SK-N-SH treated with all-trans-retinoic acid at 6 μM for 48 hours (cell line): ENCODE data around the gene EFEMP1.
A peak's percentile ranks its signal among the peaks of the same experiment; 100 is the strongest.

ENCODE experiments used
- ATAC-seq: fragments of 200-7000 bp; cut with Tn5 transposase; 3 replicates; pipeline ENCODE4 v1.9.1; 2020; ENCODE audit warnings: mild to moderate bottlenecking, moderate library complexity
- ARNTL ChIP-seq: fragments of 450-650 bp; formaldehyde crosslinking; IDR thresholded peaks from 2 replicates; pipeline ENCODE4 v1.5.0; 2020; ENCODE audit warnings: low read depth, mild to moderate bottlenecking, moderate library complexity, borderline replicate concordance
- BACH2 ChIP-seq: fragments of 250-450 bp; sonication (Bioruptor Pico); IDR thresholded peaks from 2 replicates; pipeline ENCODE4 v1.9.0; 2021; ENCODE audit warnings: mild to moderate bottlenecking, borderline replicate concordance
- CSDC2 ChIP-seq: fragments of 250-450 bp; sonication (Bioruptor Pico); IDR thresholded peaks from 2 replicates; pipeline ENCODE4 v1.5.0; 2020; ENCODE audit warnings: mild to moderate bottlenecking, moderate library complexity
- CSRNP3 ChIP-seq: fragments of 250-450 bp; sonication (Bioruptor Pico); IDR thresholded peaks from 2 replicates; pipeline ENCODE4 v1.5.1; 2021; ENCODE audit warnings: mild to moderate bottlenecking, moderate library complexity
- GLIS3 ChIP-seq: fragments of 250-450 bp; sonication (Bioruptor Pico); IDR thresholded peaks from 2 replicates; pipeline ENCODE4 v1.5.0; 2020; ENCODE audit warnings: mild to moderate bottlenecking, moderate library complexity
- OSR1 ChIP-seq: fragments of 250-450 bp; sonication (Bioruptor Pico); IDR thresholded peaks from 2 replicates; pipeline ENCODE4 v1.8.0; 2022; ENCODE audit warnings: moderate library complexity, mild to moderate bottlenecking, inconsistent platforms
- PATZ1 ChIP-seq: fragments of 250-450 bp; sonication (Bioruptor Pico); IDR thresholded peaks from 2 replicates; pipeline ENCODE4 v1.8.0; 2020; ENCODE audit warnings: mild to moderate bottlenecking, moderate library complexity, borderline replicate concordance
- RARB ChIP-seq: fragments of 250-450 bp; sonication (Bioruptor Pico); IDR thresholded peaks from 2 replicates; pipeline ENCODE4 v1.8.0; 2021; ENCODE audit warnings: mild to moderate bottlenecking, moderate library complexity
- SNAI2 ChIP-seq: fragments of 250-450 bp; sonication (Bioruptor Pico); IDR thresholded peaks from 2 replicates; pipeline ENCODE4 v1.5.0; 2020; ENCODE audit warnings: mild to moderate bottlenecking, moderate library complexity
- TCF4 ChIP-seq: fragments of 250-450 bp; sonication (Bioruptor Pico); IDR thresholded peaks from 2 replicates; pipeline ENCODE4 v1.8.0; 2021; ENCODE audit warnings: mild to moderate bottlenecking, moderate library complexity, borderline replicate concordance
- TOX ChIP-seq: fragments of 250-450 bp; sonication (Bioruptor Pico); IDR thresholded peaks from 2 replicates; pipeline ENCODE4 v1.8.0; 2021; ENCODE audit warnings: mild to moderate bottlenecking, moderate library complexity, borderline replicate concordance
- ZC3H10 ChIP-seq: fragments of 250-450 bp; sonication (Bioruptor Pico); IDR thresholded peaks from 2 replicates; pipeline ENCODE4 v1.5.1; 2021; ENCODE audit warnings: mild to moderate bottlenecking, moderate library complexity
- ZFP3 ChIP-seq: fragments of 250-450 bp; sonication (Bioruptor Pico); IDR thresholded peaks from 2 replicates; pipeline ENCODE4 v1.5.0; 2020; ENCODE audit warnings: mild to moderate bottlenecking, moderate library complexity
- ZFP30 ChIP-seq: fragments of 450-650 bp; formaldehyde crosslinking; IDR thresholded peaks from 2 replicates; pipeline ENCODE4 v1.5.0; 2022; ENCODE audit warnings: mild to moderate bottlenecking, moderate library complexity
- ZNF565 ChIP-seq: fragments of 450-650 bp; formaldehyde crosslinking; conservative IDR thresholded peaks from 2 replicates; pipeline ENCODE4 v1.5.0; 2020; ENCODE audit warnings: low read depth, mild to moderate bottlenecking, moderate library complexity
- ZNF8 ChIP-seq: fragments of 450-650 bp; formaldehyde crosslinking; IDR thresholded peaks from 2 replicates; pipeline ENCODE4 v1.5.0; 2020; ENCODE audit warnings: mild to moderate bottlenecking, moderate library complexity
- TF ChIP-seq, protein P1 (sequence below): fragments of 250-450 bp; sonication (Bioruptor Pico); IDR thresholded peaks from 2 replicates; pipeline ENCODE4 v1.5.0; 2020; ENCODE audit warnings: mild to moderate bottlenecking, moderate library complexity

Gene EFEMP1

DNA sequence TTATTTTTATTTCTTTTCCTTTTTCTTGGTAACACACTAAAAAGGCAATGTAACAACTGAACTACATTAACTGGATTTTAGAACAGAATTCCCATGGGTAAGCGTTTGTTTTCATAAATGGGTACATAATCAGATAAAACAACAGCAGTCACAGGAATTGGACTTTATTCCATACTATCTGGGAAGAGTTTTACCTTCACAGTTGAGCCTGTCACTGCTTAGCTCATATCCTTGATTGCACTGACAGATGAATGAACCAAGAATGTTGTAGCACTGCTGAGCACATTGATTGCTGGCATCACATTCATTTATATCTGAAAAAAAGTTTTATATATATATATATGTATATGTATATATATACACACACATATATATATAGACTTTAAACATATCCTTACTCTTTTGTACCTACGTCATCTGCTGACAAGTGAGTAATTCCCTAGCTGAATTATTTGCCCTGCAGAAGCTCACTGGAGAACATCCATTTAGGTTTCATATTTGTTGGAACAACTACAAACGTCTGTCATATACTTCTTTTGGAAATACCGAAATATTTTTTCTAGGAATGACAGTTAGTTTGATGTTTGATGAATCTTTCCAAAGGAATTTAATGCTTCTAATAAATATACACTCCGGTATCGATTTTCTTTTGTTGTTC, 47.0 kb downstream of the EFEMP1 start:
- TF ChIP-seq TCF4 (CRISPR knock-in tag): no peak
- peak; percentile 45; the same call in 1 of the 2 replicates for TF ChIP-seq TOX (CRISPR knock-in tag)
- TF ChIP-seq, protein P1, sequence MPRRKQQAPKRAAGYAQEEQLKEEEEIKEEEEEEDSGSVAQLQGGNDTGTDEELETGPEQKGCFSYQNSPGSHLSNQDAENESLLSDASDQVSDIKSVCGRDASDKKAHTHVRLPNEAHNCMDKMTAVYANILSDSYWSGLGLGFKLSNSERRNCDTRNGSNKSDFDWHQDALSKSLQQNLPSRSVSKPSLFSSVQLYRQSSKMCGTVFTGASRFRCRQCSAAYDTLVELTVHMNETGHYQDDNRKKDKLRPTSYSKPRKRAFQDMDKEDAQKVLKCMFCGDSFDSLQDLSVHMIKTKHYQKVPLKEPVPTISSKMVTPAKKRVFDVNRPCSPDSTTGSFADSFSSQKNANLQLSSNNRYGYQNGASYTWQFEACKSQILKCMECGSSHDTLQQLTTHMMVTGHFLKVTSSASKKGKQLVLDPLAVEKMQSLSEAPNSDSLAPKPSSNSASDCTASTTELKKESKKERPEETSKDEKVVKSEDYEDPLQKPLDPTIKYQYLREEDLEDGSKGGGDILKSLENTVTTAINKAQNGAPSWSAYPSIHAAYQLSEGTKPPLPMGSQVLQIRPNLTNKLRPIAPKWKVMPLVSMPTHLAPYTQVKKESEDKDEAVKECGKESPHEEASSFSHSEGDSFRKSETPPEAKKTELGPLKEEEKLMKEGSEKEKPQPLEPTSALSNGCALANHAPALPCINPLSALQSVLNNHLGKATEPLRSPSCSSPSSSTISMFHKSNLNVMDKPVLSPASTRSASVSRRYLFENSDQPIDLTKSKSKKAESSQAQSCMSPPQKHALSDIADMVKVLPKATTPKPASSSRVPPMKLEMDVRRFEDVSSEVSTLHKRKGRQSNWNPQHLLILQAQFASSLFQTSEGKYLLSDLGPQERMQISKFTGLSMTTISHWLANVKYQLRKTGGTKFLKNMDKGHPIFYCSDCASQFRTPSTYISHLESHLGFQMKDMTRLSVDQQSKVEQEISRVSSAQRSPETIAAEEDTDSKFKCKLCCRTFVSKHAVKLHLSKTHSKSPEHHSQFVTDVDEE (CRISPR knock-in tag): no peak
- peak; percentile 62 for ATAC-seq

GRCh38 chr2:55875434-55876135, 48.0 kb downstream of the EFEMP1 start:
- peak; percentile 74; the same call in 1 of the 2 replicates for TF ChIP-seq OSR1 (CRISPR knock-in tag)
- TF ChIP-seq RARB (CRISPR knock-in tag): peak; percentile 18; the same call in 1 of the 2 replicates
- TF ChIP-seq TCF4 (CRISPR knock-in tag): no peak

DNA sequence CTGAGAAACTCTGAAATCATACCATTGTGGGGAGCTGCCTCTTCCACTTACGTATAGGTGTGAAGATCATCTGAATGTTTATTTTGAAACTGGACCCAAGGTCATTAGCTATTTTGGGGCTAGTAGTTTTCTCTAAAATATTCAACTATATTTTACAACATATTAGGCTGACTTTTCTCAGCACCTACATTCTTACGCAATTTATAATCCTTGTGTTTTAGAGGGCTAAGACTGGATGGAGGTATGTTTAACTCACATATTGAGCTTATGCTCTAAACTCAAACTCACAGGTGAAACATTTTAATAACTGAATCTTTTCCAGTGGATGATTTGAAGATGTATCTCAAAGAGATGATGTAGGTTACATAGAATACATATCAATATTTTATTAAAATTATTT, 49.2 kb downstream of the EFEMP1 start:
- no peak for ATAC-seq
- TF ChIP-seq, protein P1 (CRISPR knock-in tag): no peak
- TF ChIP-seq OSR1 (CRISPR knock-in tag) (no peak), ZNF565 (CRISPR knock-in tag) (no peak), ARNTL (CRISPR knock-in tag) (no peak), ZNF8 (CRISPR knock-in tag) (no peak)

More at GRCh38 chr2:55875434-55876135, 48.0 kb downstream of the EFEMP1 start:
- peak; percentile 77 for ATAC-seq

GRCh38 chr2:55871637-55872036, 51.9 kb downstream of the EFEMP1 start:
- no peak for ATAC-seq
- no peak for TF ChIP-seq SNAI2
- no peak for TF ChIP-seq BACH2 (CRISPR knock-in tag)
- no peak for TF ChIP-seq ZC3H10
- TF ChIP-seq GLIS3 (CRISPR knock-in tag): no peak
- no peak for TF ChIP-seq CSRNP3 (CRISPR knock-in tag)
- no peak for TF ChIP-seq CSDC2 (CRISPR knock-in tag)
- no peak for TF ChIP-seq TCF4 (CRISPR knock-in tag)
- TF ChIP-seq ZFP30 (CRISPR knock-in tag): no peak
- no peak for TF ChIP-seq PATZ1
- no peak for TF ChIP-seq ZFP3 (CRISPR knock-in tag)
- TF ChIP-seq TOX (CRISPR knock-in tag): no peak
